GM12891 (cell line): ENCODE data around the gene SH3TC2.

Experiments used
- POLR2A ChIP-seq: IDR thresholded peaks from 2 replicates; pipeline ENCODE4 v1.6.1; 2011; ENCODE audit warnings: low read depth, low read length, control low read depth
- POLR2AphosphoS5 ChIP-seq: IDR thresholded peaks from 2 replicates; pipeline ENCODE4 v1.6.1; 2011; ENCODE audit warnings: low read depth, low read length, control low read depth
- TAF1 ChIP-seq: IDR thresholded peaks from 2 replicates; pipeline ENCODE4 v1.6.1; 2011; ENCODE audit warnings: low read depth, low read length, control low read depth

DNA sequence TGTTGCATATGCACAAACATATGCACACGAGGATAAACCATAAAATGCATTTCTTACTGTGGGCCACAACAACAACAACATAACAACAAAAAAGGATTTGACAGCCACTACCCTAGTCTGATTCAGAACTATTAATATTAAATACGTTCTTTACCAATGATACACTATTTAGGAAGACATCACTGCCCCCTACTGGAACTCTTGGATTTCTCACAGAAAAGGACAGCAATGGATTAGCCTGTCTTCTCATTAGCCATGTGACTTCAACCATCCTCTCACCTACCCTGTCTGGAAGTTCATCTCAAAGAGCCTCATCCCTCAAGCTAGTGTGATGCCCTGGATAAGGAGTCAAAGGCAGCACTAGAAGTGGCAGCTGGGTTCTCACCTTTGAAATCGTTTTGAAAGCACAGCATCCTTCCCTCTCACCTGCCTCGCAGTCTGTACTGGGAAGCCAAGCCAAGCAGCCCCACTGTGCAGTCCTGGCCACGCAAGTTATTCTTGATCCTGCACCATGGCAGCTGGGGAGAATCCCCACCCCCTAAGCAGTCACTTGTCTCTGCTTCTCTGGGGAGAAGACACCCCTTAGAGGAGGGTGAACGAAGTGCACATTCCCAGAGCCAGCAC is 64.6 kb downstream of the SH3TC2 start:
- no peak for TF ChIP-seq TAF1
- no peak for TF ChIP-seq POLR2AphosphoS5
- no peak for TF ChIP-seq POLR2A
